MG63 (cell line): ENCODE results near the gene LRRC9. TPM values are rescaled to one million over a fixed set of nuclear protein-coding genes. Genes with fewer than 3 reads are reported as not detected.

ENCODE experiments used
- total RNA-seq: library from RNA; depleted of rRNA; stranded (reverse); fragments of >200 nt; shearing (Covaris generic); gene quantifications from 2 replicates; pipeline ENCODE4 v1.2.3, GENCODE V29; 2014; ENCODE audit warnings: low replicate concordance; rRNA removed

The LRRC9 gene
- total RNA-seq, 1 experiment from 2014 or later: not detected

Other genes starting within 250 kb of the LRRC9 start
- 1.4 and 2.8 TPM in 2 replicates for gene RTN1, start 49.4 kb upstream of the LRRC9 start, total RNA-seq
- 17.3 and 35.3 TPM in 2 replicates for gene PCNX4, start 171.8 kb downstream of the LRRC9 start, total RNA-seq
- 31.8 and 33.8 TPM in 2 replicates for gene DHRS7, start 245.3 kb downstream of the LRRC9 start, total RNA-seq